Suprapubic skin (tissue), 4 donors: Measurements from ENCODE around the gene TMSB10.

ENCODE experiments used
- EP300 ChIP-seq: sonication (generic); formaldehyde crosslinking; IDR thresholded peaks from one replicate; pipeline ENCODE4 v1.6.1; 2017; ENCODE audit warnings: antibody characterized with exemption
- POLR2A ChIP-seq, 2 donors: fragments of 450-650 bp; IDR thresholded peaks; one replicate each; pipeline ENCODE4 v1.6.1; 2017; ENCODE audit warnings: antibody characterized with exemption in 2 of 2, mild to moderate bottlenecking in 2 of 2, moderate library complexity in 2 of 2
- POLR2AphosphoS5 ChIP-seq, 3 donors: sonication (generic); formaldehyde crosslinking; IDR thresholded peaks; one replicate each; pipeline ENCODE4 v1.6.1; 2017; ENCODE audit warnings: antibody characterized with exemption in 3 of 3
- TF ChIP-seq, protein P1 (sequence below), 2 donors: fragments of 200-600 bp in 1 of 2; fragments of 450-650 bp in 1 of 2; sonication (generic) in 1 of 2; IDR thresholded peaks; one replicate each; pipeline ENCODE4 v1.5.1; 2016 to 2019; ENCODE audit warnings: antibody characterized with exemption in 2 of 2, mild to moderate bottlenecking in 1 of 2, moderate library complexity in 1 of 2

GRCh38 chr2:84953535-84953934, 48.1 kb downstream of the TMSB10 start:
- TF ChIP-seq, protein P1, sequence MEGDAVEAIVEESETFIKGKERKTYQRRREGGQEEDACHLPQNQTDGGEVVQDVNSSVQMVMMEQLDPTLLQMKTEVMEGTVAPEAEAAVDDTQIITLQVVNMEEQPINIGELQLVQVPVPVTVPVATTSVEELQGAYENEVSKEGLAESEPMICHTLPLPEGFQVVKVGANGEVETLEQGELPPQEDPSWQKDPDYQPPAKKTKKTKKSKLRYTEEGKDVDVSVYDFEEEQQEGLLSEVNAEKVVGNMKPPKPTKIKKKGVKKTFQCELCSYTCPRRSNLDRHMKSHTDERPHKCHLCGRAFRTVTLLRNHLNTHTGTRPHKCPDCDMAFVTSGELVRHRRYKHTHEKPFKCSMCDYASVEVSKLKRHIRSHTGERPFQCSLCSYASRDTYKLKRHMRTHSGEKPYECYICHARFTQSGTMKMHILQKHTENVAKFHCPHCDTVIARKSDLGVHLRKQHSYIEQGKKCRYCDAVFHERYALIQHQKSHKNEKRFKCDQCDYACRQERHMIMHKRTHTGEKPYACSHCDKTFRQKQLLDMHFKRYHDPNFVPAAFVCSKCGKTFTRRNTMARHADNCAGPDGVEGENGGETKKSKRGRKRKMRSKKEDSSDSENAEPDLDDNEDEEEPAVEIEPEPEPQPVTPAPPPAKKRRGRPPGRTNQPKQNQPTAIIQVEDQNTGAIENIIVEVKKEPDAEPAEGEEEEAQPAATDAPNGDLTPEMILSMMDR (IDR thresholded peaks at IDR 0.05), result no peak
- TF ChIP-seq EP300 (no peak), POLR2AphosphoS5 (IDR thresholded peaks at IDR 0.05) (no peak), POLR2A (IDR thresholded peaks at IDR 0.05) (no peak)
